ENCODE results near the gene OR2AP1. TPM values are rescaled to one million over a fixed set of nuclear protein-coding genes. Genes with fewer than 3 reads are reported as not detected.
"Not testable (repeated sequence)": the region's sequence is repeated elsewhere in the genome, so short reads cannot be mapped to it uniquely, and the experiment has no call there.

OR2AP1 gene
- polyA plus RNA-seq, 2 of the 4 experiments (the other 2 are of a cell fraction), result not detected

- ChIA-PET CTCF (no interaction called here), POLR2A (no interaction called here)
- DNase-seq (ENCODE audit: low read depth in 1 of 2, low spot score in 1 of 2), result no peak
- WGBS (ENCODE audit: missing lambda C conversion rate), result 3% methylated on average over 2 of the region's 2 CpGs
- H3K27ac ChIP-seq, result no peak within 1 kb of the TSS
- no peaks in the 10 kb centered on the region for H3K9me3 ChIP-seq
- no peak within 1 kb of the TSS for H3K4me3 ChIP-seq
- no peaks in the 10 kb centered on the region for H3K4me1 ChIP-seq
- no peak for FAIRE-seq
- ATAC-seq, result no peak
- TF ChIP-seq GATA3 (IDR thresholded peaks at IDR 0.05; ENCODE audit: borderline replicate concordance) (no peak), TFCP2L1 (CRISPR knock-in tag; IDR thresholded peaks at IDR 0.05) (no peak), USF2 (IDR thresholded peaks at IDR 0.05) (no peak), NR3C1 (IDR thresholded peaks at IDR 0.05) (no peak), MAX (IDR thresholded peaks at IDR 0.05) (no peak), BHLHE40 (IDR thresholded peaks at IDR 0.05; ENCODE audit: low read depth, low read length) (no peak), JUN (IDR thresholded peaks at IDR 0.05) (no peak)
- H3K4me2 ChIP-seq, result no peak within 1 kb of the TSS
Observed at GRCh38 chr12:55549302-55549701, 23.0 kb upstream of the OR2AP1 start, which contains the start of gene OR6C4. TSS of gene OR6C4 (plus strand) at chr12:55549602. CDS start at chr12:55551227, 1,625 bp downstream.

DNA sequence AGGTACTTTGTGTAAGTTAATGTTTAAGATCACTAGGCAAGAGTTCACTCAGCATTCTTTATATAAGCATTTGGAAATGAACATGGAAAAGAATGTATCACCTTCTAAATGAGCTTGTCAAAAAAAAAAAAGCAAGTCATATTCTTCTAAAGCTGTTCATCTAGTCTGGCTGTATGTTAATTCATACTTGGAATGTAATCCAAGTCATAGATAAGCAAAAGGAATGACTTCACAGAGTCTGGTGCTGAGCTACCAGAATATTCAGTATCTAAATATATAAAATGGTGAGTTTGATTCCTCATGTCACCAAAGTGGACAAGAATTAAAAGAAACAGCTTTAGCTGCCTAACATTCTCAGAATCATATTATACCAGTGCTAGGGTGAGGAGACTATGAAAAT is 18.0 kb upstream of the OR2AP1 start:
- no peak for TF ChIP-seq CTCF (IDR thresholded peaks at IDR 0.05)
- TF ChIP-seq HOXA7 (CRISPR knock-in tag; IDR thresholded peaks at IDR 0.05), result no peak
- no peak for TF ChIP-seq E2F6 (IDR thresholded peaks at IDR 0.05; ENCODE audit: borderline replicate concordance, low read depth)
- no peak for TF ChIP-seq ZFP36 (IDR thresholded peaks at IDR 0.05; ENCODE audit: borderline replicate concordance, partially characterized antibody)
- TF ChIP-seq, protein P1, sequence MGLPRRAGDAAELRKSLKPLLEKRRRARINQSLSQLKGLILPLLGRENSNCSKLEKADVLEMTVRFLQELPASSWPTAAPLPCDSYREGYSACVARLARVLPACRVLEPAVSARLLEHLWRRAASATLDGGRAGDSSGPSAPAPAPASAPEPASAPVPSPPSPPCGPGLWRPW (IDR thresholded peaks at IDR 0.05), result no peak
- no peak for TF ChIP-seq NPAS2 (CRISPR knock-in tag; IDR thresholded peaks at IDR 0.05; ENCODE audit: borderline replicate concordance)
- TF ChIP-seq CHD2 (IDR thresholded peaks at IDR 0.05; ENCODE audit: low read length, partially characterized antibody), result no peak
- TF ChIP-seq PHF8 (IDR thresholded peaks at IDR 0.05; ENCODE audit: borderline replicate concordance, low read depth), result no peak
- no peak for TF ChIP-seq MAZ (IDR thresholded peaks at IDR 0.05; ENCODE audit: borderline replicate concordance, low read depth, low read length)
- TF ChIP-seq CEBPB (IDR thresholded peaks at IDR 0.05), result no peak
- TF ChIP-seq RCOR1 (IDR thresholded peaks at IDR 0.05; ENCODE audit: low read depth, low read length), result no peak
- no peak for TF ChIP-seq HMGXB4 (CRISPR knock-in tag; IDR thresholded peaks at IDR 0.05; ENCODE audit: borderline replicate concordance)
- Histone ChIP-seq H3K4me2 (no peak overlapping the region), H3K4me1 (no peaks in the 10 kb centered on the region), H3K9me3 (no peaks in the 10 kb centered on the region), H3K4me3 (no peak overlapping the region), H3K27ac (no peak overlapping the region)
- ATAC-seq (no peak), FAIRE-seq (no peak), DNase-seq (ENCODE audit: low read depth in 1 of 2, low spot score in 1 of 2) (no peak)
- ChIA-PET POLR2A (no interaction called here), CTCF (no interaction called here)

GRCh38 chr12:55570060-55570459 is 2.2 kb upstream of the OR2AP1 start:
- DNase-seq (ENCODE audit: low read depth in 1 of 2, low spot score in 1 of 2); H3K4me1 ChIP-seq; H3K4me2 ChIP-seq; H3K27ac ChIP-seq; CTCF ChIA-PET; ATAC-seq; POLR2A ChIA-PET; FAIRE-seq; H3K4me3 ChIP-seq: not testable (repeated sequence)
- TF ChIP-seq ZFP36 (IDR thresholded peaks at IDR 0.05; ENCODE audit: borderline replicate concordance, partially characterized antibody), result peak; percentile 83
- H3K9me3 ChIP-seq, result peaks cover 13% of the 10 kb centered on the region; the same call in 2 of the 3 replicates

DNA sequence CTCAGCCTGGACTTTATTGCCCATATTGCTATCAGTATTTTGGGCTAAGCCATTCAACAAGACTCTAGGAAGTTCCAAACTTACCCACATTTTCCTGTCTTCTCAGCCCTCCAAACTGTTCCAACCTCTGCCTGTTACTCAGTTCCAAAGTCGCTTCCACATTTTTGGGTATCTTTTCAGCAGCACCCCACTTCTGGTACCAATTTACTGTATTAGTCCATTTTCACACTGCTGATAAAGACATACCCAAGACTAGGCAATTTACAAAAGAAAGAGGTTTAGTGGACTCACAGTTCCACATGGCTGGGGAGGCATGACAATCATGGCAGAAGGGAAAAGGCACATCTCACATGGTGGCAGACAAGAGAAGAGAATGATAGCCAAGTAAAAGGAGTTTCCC is 1.6 kb upstream of the OR2AP1 start:
- POLR2A ChIA-PET; DNase-seq (ENCODE audit: low read depth in 1 of 2, low spot score in 1 of 2): not testable (repeated sequence)
- WGBS (ENCODE audit: missing lambda C conversion rate), result 0% methylated on average over 1 of the region's 1 CpG

More for the DNA sequence above, 1.6 kb upstream of the OR2AP1 start:
- H3K9me3 ChIP-seq, result peaks cover 13% of the 10 kb centered on the region; the same call in 2 of the 3 replicates
- H3K27ac ChIP-seq, H3K4me3 ChIP-seq, ATAC-seq, H3K4me1 ChIP-seq, H3K4me2 ChIP-seq, CTCF ChIA-PET, FAIRE-seq: not testable (repeated sequence)
